GM18498 (cell line): ENCODE data around the gene MOV10.
A peak's percentile ranks its signal among the peaks of the same experiment; 100 is the strongest.
"Not testable (repeated sequence)": the region's sequence is repeated elsewhere in the genome, so short reads cannot be mapped to it uniquely, and the experiment has no call there.

Experiments
- ATAC-seq: cut with Tn5 transposase; IDR thresholded peaks from one replicate; pipeline ENCODE4 v1.9.1; 2021; ENCODE audit warnings: mild to moderate bottlenecking, moderate library complexity; ENCODE audit not compliant: unreplicated experiment

MOV10 gene, protein sequence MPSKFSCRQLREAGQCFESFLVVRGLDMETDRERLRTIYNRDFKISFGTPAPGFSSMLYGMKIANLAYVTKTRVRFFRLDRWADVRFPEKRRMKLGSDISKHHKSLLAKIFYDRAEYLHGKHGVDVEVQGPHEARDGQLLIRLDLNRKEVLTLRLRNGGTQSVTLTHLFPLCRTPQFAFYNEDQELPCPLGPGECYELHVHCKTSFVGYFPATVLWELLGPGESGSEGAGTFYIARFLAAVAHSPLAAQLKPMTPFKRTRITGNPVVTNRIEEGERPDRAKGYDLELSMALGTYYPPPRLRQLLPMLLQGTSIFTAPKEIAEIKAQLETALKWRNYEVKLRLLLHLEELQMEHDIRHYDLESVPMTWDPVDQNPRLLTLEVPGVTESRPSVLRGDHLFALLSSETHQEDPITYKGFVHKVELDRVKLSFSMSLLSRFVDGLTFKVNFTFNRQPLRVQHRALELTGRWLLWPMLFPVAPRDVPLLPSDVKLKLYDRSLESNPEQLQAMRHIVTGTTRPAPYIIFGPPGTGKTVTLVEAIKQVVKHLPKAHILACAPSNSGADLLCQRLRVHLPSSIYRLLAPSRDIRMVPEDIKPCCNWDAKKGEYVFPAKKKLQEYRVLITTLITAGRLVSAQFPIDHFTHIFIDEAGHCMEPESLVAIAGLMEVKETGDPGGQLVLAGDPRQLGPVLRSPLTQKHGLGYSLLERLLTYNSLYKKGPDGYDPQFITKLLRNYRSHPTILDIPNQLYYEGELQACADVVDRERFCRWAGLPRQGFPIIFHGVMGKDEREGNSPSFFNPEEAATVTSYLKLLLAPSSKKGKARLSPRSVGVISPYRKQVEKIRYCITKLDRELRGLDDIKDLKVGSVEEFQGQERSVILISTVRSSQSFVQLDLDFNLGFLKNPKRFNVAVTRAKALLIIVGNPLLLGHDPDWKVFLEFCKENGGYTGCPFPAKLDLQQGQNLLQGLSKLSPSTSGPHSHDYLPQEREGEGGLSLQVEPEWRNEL

DNA sequence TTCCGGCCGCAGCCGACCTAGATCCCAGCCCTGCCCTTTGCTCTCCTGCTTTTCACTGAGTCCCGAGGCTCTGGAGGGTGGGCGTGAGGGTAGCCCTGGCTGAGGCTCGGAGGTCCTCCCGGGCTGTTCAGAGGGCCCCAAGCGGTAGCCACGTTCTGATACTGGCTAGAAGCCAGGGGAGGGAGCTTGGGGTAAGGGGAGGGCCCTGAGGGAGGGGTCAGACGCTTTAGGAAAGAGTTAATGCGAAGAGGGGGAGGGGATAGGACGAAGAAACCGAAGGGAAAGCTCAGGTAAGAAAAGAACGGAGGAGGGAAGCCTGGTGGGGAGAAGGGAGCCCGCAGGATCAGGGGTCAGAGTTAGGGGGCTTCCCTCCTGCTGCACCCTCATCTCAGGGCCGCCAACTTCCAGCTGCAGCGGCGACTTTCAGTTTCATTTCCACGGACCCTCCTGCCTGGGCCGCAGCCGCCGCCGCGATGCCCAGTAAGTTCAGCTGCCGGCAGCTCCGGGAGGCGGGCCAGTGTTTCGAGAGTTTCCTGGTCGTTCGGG is at the start of gene MOV10:
TSS of gene MOV10 (plus strand) at position 220 of the 546 bp plus-strand sequence. CDS start at position 474, 254 bp downstream.
- ATAC-seq: peak; percentile 63

DNA sequence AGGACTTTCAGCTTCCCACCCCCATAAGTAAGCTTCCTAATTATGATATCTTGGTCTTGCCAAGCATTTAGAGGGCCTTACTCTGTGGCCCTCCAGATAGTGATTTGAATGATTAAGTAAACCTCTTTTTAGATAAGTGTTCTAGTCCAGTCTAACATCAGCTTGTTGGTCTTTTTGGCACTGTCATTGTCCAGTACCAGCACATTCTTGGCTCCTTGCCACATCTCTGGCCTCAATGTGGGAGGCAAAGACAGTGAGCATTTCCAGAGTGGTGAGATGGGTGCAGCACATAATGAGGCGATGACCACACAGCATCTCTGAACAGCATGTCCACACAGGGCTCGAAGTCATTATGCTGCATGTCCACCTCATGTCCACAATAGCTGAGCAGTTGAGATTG is 48.8 kb upstream of the MOV10 start:
- no peak for ATAC-seq

DNA sequence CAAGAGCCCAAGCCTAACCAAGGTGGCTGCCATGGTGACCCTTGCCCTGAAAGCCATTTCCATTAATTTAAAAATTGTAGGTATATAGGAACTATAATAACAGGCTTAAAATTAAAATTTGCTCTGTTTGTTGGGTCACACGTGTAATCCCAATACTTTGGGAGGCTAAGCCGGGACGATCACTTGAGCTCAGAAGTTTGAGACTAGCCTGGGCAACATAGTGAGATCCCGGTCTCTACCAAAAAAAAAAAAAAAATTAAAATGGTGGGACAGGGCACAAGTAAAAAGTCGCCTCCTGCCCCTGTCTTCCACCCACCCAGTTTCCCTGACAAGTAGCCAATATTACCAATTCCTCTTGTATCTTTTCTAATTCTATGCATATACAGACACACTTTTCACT is 48.3 kb upstream of the MOV10 start:
- no peak for ATAC-seq

DNA sequence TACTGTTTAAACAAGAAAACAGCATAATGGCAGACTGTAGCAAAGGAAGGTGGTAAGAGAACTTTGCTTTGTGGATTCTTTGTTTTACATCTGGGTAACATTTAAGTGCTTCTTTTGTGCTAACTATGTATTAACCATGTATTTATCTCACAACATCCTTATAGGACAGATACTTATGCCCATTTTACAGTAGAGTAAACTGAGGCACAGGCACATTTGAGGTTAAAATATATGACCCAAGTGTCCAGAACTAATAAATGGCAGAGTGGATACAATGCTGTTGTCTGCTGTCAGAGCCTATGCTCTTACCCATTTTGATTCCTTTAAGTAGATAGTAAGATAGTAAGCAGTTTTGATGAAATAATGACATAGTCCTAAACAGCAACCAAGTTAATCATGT is 47.6 kb upstream of the MOV10 start:
- ATAC-seq: no peak

DNA sequence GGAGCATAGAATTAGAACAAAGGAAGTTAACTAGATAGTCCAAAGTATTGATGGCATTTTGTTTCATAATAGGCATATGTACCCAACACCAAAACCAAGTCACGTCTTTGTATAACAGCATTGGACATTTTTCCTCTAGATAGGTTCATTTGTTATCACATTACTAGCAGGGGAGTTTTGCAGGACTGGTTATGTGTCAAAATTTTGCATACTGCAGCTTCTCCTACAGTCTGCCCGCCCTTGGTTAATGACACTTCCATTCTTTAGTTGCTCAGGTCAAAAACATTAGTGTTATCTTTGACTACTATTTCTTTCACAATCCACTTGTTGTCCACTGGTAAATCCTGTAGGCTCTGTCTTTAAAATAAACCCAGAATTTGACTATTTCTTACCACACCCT is 45.9 kb upstream of the MOV10 start:
- no peak for ATAC-seq

DNA sequence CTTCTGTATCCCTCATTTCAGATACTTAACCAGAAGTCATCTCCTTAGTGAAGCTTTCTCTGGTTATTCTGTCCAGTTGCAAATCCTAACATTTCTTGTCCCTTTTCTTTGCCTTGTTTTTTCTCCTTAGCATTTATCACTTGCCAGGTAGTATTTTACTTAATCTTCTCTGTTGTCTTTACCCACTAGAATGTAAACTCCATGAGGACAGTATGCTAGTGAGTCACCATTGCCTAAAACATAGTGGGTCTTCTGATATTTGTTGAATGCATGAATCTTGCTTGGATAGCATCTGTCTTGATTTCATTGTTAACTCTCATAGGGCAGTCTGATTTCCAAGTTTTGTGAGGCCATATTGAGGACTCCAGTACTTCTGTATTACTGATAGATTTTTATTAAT is 45.2 kb upstream of the MOV10 start:
- no peak for ATAC-seq

DNA sequence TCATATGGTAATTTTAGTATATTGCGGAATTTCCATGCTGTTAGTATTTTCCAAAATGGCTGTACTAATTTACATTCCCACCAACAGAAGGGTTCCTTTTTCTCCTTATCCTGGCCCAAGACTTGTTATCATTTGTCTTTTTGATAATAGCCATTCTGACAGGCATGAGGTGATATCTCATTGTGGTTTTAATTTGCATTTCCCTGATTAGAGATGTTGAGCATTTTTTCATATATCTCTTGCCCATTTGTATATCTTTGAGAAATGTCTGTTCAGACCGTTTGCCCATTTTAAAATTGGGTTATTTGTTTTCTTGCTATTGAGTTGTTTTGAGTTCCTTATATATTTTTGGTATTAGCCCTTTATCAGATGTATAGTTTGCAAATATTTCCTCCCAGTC is 40.8 kb upstream of the MOV10 start:
- no peak for ATAC-seq

DNA sequence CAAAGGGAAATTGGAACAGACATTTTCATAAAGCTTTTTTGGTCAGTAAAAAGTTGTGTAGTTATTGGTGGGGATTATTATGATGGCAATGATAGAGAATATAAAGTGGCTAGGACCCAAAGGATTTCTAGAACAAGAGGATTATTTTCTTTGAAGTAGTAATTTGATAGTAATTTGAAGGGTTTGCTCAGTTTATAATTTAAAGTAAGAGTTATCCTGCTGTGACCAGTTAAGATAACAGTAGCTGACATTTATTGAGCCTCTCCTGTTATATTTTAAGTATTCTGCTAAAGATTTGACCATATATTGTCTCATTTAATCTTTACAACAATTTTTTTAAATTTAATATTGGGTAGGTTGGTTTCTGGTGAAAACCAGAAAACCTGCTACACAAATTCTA is 40.1 kb upstream of the MOV10 start:
- ATAC-seq: no peak

DNA sequence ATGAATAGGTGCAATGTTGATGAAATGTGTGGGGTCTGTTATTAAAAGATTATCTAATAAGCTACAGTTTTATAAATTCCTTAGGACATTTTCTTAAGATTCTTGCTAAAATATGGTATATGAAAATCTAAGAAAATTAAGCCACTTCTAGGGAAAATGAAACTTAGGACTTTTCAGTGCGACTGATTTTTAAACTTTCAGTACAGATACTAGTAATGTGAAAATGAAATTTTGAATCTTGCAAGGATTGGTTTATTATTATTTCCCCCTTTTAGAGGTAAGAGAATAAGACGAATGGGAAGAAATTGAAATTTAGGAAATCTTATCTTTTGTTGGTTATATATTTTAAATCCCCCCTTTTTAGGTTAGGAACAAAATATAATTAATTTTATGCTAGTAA is 38.4 kb upstream of the MOV10 start:
- no peak for ATAC-seq

DNA sequence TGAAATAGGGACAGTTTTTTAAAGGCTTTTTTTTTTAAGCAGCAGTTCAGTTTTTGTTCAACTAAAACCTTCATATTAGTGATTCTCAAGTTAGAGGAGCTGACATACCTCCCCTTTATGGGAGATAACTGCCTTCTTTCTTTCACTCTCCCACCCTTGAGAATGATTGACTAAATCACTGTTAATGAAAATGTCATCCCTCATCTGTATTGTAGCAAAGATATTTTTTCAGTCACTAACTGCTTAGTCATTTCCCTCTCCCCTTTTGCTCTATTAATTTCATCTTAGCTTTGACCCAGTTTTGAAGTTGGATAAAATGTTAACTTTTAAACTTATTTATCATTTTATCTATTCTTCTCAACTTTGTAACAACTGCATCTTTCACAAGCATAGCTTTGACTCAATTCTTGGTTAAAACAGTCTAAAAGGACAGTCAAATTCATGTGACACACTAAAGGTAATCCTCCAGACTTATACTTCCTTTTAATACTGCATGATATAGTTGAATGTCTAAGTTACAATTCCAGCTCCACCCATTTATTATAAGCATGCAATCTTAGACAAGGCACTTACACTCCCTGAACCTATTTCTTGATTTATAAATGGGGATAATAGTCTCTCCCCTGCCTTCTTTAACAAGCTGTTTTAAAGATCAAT is 37.7 kb upstream of the MOV10 start:
- ATAC-seq: no peak

DNA sequence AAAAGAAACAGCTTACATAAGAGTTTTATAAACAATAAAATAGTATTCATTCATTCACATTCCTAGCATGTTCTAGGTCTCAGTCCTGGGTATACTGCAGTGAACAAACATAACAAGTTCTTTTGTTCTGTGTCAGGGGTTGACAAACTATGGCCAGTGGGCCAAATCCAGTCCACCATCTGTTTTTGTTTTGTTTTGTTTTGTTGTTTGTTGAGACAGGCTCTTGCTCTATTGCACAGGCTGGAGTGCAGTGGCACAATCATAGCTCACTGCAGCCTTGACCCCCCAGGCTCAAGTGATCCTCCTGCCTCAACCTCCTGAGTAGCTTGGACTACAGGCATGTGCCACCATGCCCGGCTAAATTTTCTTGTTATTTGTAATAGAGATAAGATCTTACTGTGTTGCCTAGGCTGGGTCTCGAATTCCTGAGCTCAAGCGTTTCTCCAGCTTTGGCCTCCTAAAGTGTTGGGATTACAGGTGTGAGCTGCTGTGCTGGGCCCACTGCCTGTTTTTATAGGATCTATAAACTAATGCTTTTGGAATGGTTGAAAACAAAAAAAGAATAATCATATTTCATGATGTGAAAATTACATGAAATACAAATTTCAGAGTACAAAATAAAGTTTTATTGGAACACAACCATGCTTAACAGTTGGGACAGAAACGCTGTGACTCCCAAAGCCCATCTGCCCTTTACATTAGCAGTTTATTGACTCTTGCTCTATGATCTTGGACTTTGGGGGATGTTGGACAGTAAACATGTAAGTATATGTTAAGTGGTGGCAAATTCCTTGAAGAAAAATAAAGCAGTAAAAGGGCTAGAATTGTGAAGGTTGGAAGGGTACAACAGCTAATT is 37.0 kb upstream of the MOV10 start:
- ATAC-seq: no peak

DNA sequence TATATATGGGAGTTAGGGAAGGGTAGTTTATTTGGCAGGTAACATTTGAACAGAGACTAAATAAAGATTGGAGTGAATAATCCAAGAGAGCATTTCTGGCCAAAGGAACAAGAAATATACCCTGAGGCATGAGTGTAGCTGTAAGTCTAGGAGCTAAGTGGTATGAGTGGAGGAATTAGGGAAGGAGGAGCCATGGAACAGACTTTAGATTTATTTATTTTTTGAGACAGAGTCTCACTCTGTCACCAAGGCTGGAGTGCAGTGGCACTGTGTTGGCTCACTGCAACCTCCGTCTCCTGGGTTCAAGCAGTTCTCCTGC is 36.4 kb upstream of the MOV10 start:
- no peak for ATAC-seq

DNA sequence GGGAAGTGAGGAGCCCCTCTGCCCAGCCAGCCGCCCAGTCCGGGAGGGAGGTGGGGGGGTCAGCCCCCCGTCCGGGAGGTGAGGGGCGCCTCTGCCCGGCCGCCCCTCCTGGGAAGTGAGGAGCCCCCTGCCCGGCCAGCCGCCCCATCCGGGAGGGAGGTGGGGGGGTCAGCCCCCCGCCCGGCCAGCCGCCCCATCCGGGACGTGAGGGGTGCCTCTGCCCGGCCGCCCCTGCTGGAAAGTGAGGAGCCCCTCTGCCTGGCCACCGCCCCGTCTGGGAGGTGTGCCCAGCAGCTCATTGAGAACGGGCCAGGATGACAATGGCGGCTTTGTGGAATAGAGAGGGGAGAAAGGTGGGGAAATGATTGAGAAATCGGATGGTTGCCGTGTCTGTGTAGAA is 34.0 kb upstream of the MOV10 start:
- not testable (repeated sequence) for ATAC-seq

DNA sequence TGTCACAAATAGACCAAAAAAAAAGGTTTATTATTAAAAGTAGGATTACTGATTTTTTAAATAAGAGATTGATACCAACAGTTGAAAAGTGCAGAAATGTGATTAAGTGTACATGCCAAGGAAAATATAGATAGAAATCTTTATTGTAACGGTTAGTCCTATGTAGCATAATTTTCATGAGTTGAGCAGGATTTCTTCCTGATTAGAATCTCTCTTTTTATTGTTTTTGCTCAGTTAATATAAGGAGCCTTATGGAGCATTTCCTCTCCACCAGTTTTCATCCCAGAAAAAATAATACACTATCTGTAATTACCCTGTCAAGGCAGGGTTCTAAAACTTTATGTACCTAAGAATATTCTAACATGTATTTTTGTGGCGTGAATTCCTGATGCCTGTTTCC is 31.4 kb upstream of the MOV10 start:
- ATAC-seq: no peak

DNA sequence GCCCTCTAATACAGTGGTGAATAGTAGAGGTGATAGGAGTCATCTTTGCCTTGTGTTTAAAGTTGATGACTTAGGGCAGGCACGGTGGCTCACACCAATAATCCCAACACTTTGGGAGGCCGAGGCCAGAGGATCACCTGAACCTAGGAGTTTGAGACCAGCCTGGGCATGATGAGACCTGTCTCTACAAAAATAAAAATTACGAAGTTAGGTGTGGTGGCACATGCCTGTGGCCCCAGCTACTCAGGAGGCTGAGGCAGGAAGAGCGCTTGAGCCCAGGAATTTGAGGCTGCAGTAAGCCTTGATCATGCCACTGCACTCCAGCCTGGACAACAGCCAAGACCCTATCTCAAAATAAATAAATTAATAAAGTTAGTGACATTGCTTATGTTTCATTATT is 28.2 kb upstream of the MOV10 start:
- ATAC-seq: no peak

DNA sequence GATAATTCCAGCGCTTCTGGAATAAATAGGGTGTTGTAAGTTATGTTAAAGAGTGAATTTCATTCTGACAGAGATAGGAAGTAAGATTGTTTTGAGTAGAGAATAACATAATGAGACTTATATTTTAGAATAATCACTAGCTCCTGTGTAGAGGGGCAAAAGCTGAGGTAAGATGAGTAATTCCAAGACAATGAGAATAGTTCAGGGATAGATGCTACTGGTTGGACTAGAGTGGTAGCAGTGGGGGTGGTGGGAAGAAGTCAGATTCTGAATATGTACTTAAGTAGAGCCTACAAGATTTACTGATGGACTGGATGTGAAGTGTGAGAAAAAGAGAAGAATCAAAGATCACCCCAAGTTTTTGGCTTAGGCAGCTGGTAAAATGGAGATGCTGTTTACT is 23.3 kb upstream of the MOV10 start:
- ATAC-seq: no peak

DNA sequence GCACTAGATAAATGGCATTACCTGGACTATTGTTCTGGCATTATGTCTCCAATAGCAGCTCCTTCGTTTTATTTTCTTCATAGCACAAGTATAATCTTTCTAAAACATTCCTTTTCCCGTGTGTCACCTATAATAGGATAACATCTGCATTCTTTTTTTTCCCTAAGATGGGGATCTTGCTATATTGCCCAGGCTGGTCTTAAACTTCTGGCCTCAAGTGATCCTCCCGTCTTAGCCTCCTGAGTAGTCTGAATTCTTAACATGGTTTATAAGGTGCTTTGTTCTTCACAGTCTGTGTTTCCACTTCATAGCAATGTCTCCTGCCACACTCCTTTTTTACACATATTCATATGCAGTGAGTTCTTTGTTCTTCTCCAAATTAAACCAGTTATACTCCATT is 8.6 kb upstream of the MOV10 start:
- ATAC-seq: no peak

DNA sequence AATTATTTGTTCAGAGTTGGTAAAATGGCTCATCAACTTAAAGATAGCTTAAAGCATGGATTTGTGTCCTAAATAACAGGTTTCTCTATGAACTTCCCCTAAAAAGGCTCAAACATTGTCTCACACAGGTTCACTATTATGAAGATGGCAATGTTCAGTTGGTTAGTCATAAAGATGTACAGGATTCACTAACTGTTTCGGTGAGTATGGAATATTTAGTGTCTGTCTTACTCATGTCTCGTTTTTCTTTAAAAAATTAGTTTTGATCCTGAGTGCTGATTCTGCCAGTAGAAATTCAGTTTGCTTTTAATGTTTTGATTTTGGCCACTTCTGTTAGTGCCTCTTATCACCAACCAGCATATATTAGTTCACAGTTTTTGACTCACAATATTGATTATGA is 7.5 kb upstream of the MOV10 start:
- no peak for ATAC-seq

DNA sequence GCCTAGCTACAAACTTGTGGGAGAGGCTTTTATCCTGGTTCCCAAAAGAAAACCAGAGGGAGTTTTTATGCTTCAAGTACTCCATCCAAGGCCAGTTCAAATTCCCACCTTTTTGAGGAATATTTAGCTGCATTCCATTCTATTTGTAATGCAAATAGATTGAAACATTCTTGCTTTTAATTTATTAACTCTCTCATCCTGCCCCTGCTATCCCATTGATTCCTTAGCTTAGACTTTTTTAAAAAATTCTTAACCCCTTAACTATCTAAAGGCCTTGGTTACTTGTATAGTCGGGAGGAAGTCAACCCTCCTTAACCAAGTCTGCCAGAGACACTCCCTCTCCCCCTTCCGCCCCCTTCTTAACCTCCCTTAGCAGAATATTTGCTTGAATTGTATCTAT is 2.5 kb upstream of the MOV10 start:
- ATAC-seq: no peak

DNA sequence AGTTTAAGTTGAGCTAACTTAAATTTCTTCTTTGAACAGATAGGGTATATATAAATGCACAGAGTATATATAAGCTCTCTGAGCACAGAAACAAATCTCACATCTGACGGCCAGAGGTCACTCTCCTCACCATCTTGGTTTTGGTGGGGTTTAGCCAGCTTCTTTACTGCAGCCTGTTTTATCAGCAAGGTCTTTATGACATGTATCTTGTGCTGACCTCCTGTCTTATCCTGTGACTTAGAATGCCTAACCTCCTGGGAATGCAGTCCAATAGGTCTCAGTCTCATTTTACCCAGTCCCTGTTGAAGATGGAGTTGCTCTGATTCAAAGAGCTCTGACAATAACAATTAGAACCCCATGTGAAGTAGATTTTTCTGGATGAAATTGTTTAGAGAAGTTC is 1.6 kb upstream of the MOV10 start:
- ATAC-seq: no peak
